Ovary (tissue), 9 donors: ENCODE data around the gene CEBPE. TPM values are rescaled to one million over a fixed set of nuclear protein-coding genes. Genes with fewer than 3 reads are reported as not detected.

Source experiments
- DNase-seq, 5 donors: peaks; one replicate each; pipeline ENCODE4 v3.0.0-alpha.2; 2019 to 2020
- H3K27ac ChIP-seq, 2 donors: fragments of 200-600 bp; one replicate each; pipeline versions ENCODE4 v1.5.1 to v1.8.0; 2019 to 2022
- H3K27me3 ChIP-seq: fragments of 200-600 bp; one replicate; pipeline ENCODE4 v1.8.0; 2022
- H3K36me3 ChIP-seq: fragments of 200-600 bp; sonication (generic); one replicate; pipeline ENCODE4 v1.5.1; 2019
- H3K4me1 ChIP-seq: one replicate; pipeline ENCODE4 v1.8.1; 2013; ENCODE audit warnings: mild to moderate bottlenecking, moderate library complexity; ENCODE audit not compliant: insufficient read depth
- H3K4me3 ChIP-seq: fragments of 200-600 bp; sonication (generic); one replicate; pipeline ENCODE4 v1.5.1; 2017
- H3K9me3 ChIP-seq, 2 donors: fragments of 200-600 bp in 1 of 2; sonication (generic) in 1 of 2; one replicate each; pipeline versions ENCODE4 v1.5.1 to v1.8.1; 2013 to 2019; ENCODE audit warnings: mild to moderate bottlenecking in 1 of 2, moderate library complexity in 1 of 2
- CTCF ChIP-seq, 3 donors: fragments of 450-650 bp in 2 of 3; fragments of 200-600 bp in 1 of 3; IDR thresholded peaks; one replicate each; pipeline versions ENCODE4 v1.5.1 to v1.8.0; 2016 to 2022; ENCODE audit warnings: antibody characterized with exemption in 3 of 3, mild to moderate bottlenecking in 1 of 3
- EP300 ChIP-seq: sonication (generic); formaldehyde crosslinking; IDR thresholded peaks from one replicate; pipeline ENCODE4 v1.6.1; 2017; ENCODE audit warnings: antibody characterized with exemption
- POLR2A ChIP-seq: fragments of 450-650 bp; IDR thresholded peaks from one replicate; pipeline ENCODE4 v1.6.1; 2017; ENCODE audit warnings: antibody characterized with exemption, mild to moderate bottlenecking, moderate library complexity
- WGBS, 3 donors: extraction: QIAGEN DNeasy Blood & Tissue Kit in 1 of 3; methylation state at CpG; one replicate each; pipeline versions ENCODE4 v1.1.5 to v1.1.7; 2013 to 2017; 5-methylcytosine and 5-hydroxymethylcytosine counted together
- intact Hi-C, 4 donors: fragments of 100-400 bp; cut with DNase I; formaldehyde crosslinking; loops; one replicate each; pipeline versions ENCODE4 v1.11.0 to v1.15.1; 2022 to 2023
- polyA plus RNA-seq, 2 donors: library from polyadenylated mRNA; stranded (reverse); fragments of 200-250 nt in 1 of 2; fragments of 350-450 nt in 1 of 2; fragmentation: Illumina TruSeq in 1 of 2; extraction: RNeasy Lipid Tissue Mini Kit (QIAGEN cat#74804) in 1 of 2; gene quantifications; one replicate each; pipeline ENCODE4 v1.2.3, GENCODE V29; 2013 to 2014
- total RNA-seq, 7 donors: library from RNA; depleted of rRNA in 2 of 7; stranded (reverse); fragments of >200 nt in 2 of 7; fragmentation: NEBNext Ultra II Directional in 3 of 7; extraction: Animal tissue kit (Norgen Biotek cat#: 25700) in 3 of 7; gene quantifications; one replicate each; pipeline versions ENCODE4 v1.1.0 to v1.2.4, GENCODE V29; 2016 to 2023
- donor health status: DM: no; HTN: no; CAD: no; lungs with moderate emphysema.
- donor health status: DM: no; HTN: no; CAD: no.
- donor health status: Bipolar disorder and iron deficiency.
- donor health status: DM: yes; HTN: yes; CAD: no.
- donor health status: DM: no; HTN: no; CAD: no.
- donor health status: DM: yes; HTN: yes; CAD: no.

The CEBPE gene
- total and polyA plus RNA-seq, 9 donors, result 0.04 TPM; not detected in 8

GRCh38 chr14:23103581-23103980, 15.5 kb downstream of the CEBPE start:
- Histone ChIP-seq H3K27me3 (no peaks in the 10 kb centered on the region), H3K36me3 (no peaks in the 10 kb centered on the region), H3K4me3 (no peak overlapping the region), H3K4me1 (no peaks in the 10 kb centered on the region), H3K9me3 (no peaks in the 10 kb centered on the region), H3K27ac (no peak overlapping the region)
- TF ChIP-seq POLR2A (no peak), CTCF (IDR thresholded peaks at IDR 0.05) (no peak), EP300 (no peak)
- intact Hi-C loops, result no loop called here
- DNase-seq, result no peak
- 63 to 84% (median 68%) methylated on average over 4 of the region's 4 CpGs for WGBS, 3 donors

DNA sequence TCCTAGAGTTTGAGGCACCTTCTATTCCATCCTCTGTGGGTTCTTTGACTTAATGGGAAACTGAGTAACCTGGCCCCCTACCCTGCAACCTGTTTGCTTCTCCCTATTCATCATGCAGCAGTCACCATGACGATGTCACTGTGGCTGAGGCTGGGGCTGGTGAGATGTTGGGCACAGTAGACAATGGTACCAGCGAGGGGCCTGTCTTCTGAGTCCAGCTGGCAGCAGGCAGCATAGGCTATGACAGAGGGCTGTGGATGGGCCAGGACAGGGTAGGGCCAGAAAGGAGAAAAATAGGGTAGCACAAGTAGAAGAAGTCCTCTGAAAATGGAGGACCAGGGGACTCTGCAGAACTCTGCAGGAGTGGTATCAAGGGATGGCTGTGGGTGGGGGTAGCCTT, 16.3 kb downstream of the CEBPE start:
- no peak for TF ChIP-seq POLR2A
- TF ChIP-seq CTCF (IDR thresholded peaks at IDR 0.05), result no peak
- no peak for TF ChIP-seq EP300
- Histone ChIP-seq H3K4me1 (no peaks in the 10 kb centered on the region), H3K27me3 (no peaks in the 10 kb centered on the region), H3K9me3 (no peaks in the 10 kb centered on the region), H3K27ac (no peak overlapping the region), H3K4me3 (no peak overlapping the region), H3K36me3 (no peaks in the 10 kb centered on the region)
- 92 to 95% (median 92%) methylated on average over 2 of the region's 2 CpGs for WGBS, 3 donors
- DNase-seq, result no peak
- intact Hi-C loops, result no loop called here

GRCh38 chr14:23101986-23102625, 16.9 kb downstream of the CEBPE start:
- Histone ChIP-seq H3K36me3 (no peaks in the 10 kb centered on the region), H3K9me3 (no peaks in the 10 kb centered on the region), H3K4me3 (no peak overlapping the region), H3K27me3 (no peaks in the 10 kb centered on the region), H3K4me1 (no peaks in the 10 kb centered on the region), H3K27ac (no peak overlapping the region)
- WGBS, 3 donors, result 39 to 48% (median 39%) methylated on average over 10 of the region's 10 CpGs
- TF ChIP-seq POLR2A (no peak), EP300 (no peak), CTCF (IDR thresholded peaks at IDR 0.05) (no peak)
- intact Hi-C loops, result no loop called here
- no peak for DNase-seq

GRCh38 chr14:23101213-23101970, 17.7 kb downstream of the CEBPE start:
- intact Hi-C loops, result no loop called here
- Histone ChIP-seq H3K4me1 (peaks cover 4% of the 10 kb centered on the region), H3K27ac (no peak overlapping the region), H3K4me3 (no peak overlapping the region), H3K9me3 (no peaks in the 10 kb centered on the region), H3K27me3 (no peaks in the 10 kb centered on the region), H3K36me3 (no peaks in the 10 kb centered on the region)
- DNase-seq, result no peak
- WGBS, 3 donors, result 72 to 80% (median 74%) methylated on average over 6 of the region's 6 CpGs
- TF ChIP-seq EP300 (no peak), POLR2A (no peak), CTCF (IDR thresholded peaks at IDR 0.05) (no peak)
